Fibroblast of skin of right biceps (primary cell): ENCODE measurements around the gene SFRP4.
"Not testable (repeated sequence)": the region's sequence is repeated elsewhere in the genome, so short reads cannot be mapped to it uniquely, and the experiment has no call there.

ENCODE experiments used
- DNase-seq: peaks from one replicate; pipeline ENCODE4 v3.0.0-alpha.2; 2013

Gene SFRP4

GRCh38 chr7:37916673-37917660, at the start of gene SFRP4:
Gene SFRP4 (minus strand): TSS chr7:37916817. CDS start chr7:37916537, 280 bp downstream.
- peak; percentile 46 for DNase-seq

GRCh38 chr7:37964196-37964595, 47.6 kb upstream of the SFRP4 start:
- no peak for DNase-seq

- no peak for DNase-seq
Measured at GRCh38 chr7:37961251-37961650, 44.6 kb upstream of the SFRP4 start.

GRCh38 chr7:37960483-37960882, 43.9 kb upstream of the SFRP4 start:
- DNase-seq: peak; percentile 3

- DNase-seq: no peak
Measured at GRCh38 chr7:37957221-37957970, 40.8 kb upstream of the SFRP4 start.

GRCh38 chr7:37956791-37957190, 40.2 kb upstream of the SFRP4 start:
- DNase-seq: no peak

GRCh38 chr7:37954217-37954616, 37.6 kb upstream of the SFRP4 start:
- DNase-seq: not testable (repeated sequence)

- no peak for DNase-seq
Measured at GRCh38 chr7:37952240-37952639, 35.6 kb upstream of the SFRP4 start.

GRCh38 chr7:37947941-37948210, 31.3 kb upstream of the SFRP4 start:
- DNase-seq: no peak

- DNase-seq: no peak
Measured at GRCh38 chr7:37947138-37947940, 30.7 kb upstream of the SFRP4 start.

GRCh38 chr7:37945336-37945735, 28.7 kb upstream of the SFRP4 start:
- DNase-seq: peak; percentile 55

GRCh38 chr7:37944737-37945054, 28.1 kb upstream of the SFRP4 start:
- no peak for DNase-seq

- peak; percentile 2 for DNase-seq
Measured at GRCh38 chr7:37943905-37944736, 27.5 kb upstream of the SFRP4 start.

- no peak for DNase-seq
Measured at GRCh38 chr7:37942934-37943610, 26.5 kb upstream of the SFRP4 start.

GRCh38 chr7:37933018-37933566, 16.5 kb upstream of the SFRP4 start:
- no peak for DNase-seq

- DNase-seq: no peak
Measured at GRCh38 chr7:37932543-37932942, 15.9 kb upstream of the SFRP4 start.

- peak; percentile 47 for DNase-seq
Measured at GRCh38 chr7:37930226-37930948, 13.8 kb upstream of the SFRP4 start.

- no peak for DNase-seq
Measured at GRCh38 chr7:37928878-37929277, 12.3 kb upstream of the SFRP4 start.

- peak; percentile 11 for DNase-seq
Measured at GRCh38 chr7:37927773-37928444, 11.3 kb upstream of the SFRP4 start.

- no peak for DNase-seq
Measured at GRCh38 chr7:37925620-37926019, 9.0 kb upstream of the SFRP4 start.
